Brain pericyte (primary cell): ENCODE results near the gene CNOT3.

ENCODE experiments used
- DNase-seq: peaks from one replicate; pipeline ENCODE4 v3.0.0-alpha.2; 2012; ENCODE audit warnings: low read depth, low spot score

Gene CNOT3

GRCh38 chr19:54149021-54149812 lies 11.7 kb downstream of the CNOT3 start:
- DNase-seq: no peak

GRCh38 chr19:54151362-54152035 lies 13.9 kb downstream of the CNOT3 start:
- no peak for DNase-seq

GRCh38 chr19:54152267-54152666 lies 14.7 kb downstream of the CNOT3 start:
- no peak for DNase-seq

GRCh38 chr19:54152878-54153524 lies 15.4 kb downstream of the CNOT3 start:
- no peak for DNase-seq

GRCh38 chr19:54153731-54154326 lies 16.3 kb downstream of the CNOT3 start:
- DNase-seq: no peak

- no peak for DNase-seq
Observed at GRCh38 chr19:54154603-54155345, 17.2 kb downstream of the CNOT3 start.

- DNase-seq: no peak
Observed at GRCh38 chr19:54155694-54156093, 18.1 kb downstream of the CNOT3 start.

GRCh38 chr19:54156490-54156889 lies 18.9 kb downstream of the CNOT3 start:
- no peak for DNase-seq

GRCh38 chr19:54156953-54157352 lies 19.4 kb downstream of the CNOT3 start:
- no peak for DNase-seq

- no peak for DNase-seq
Observed at GRCh38 chr19:54158812-54159351, 21.3 kb downstream of the CNOT3 start.

GRCh38 chr19:54159352-54160181 lies 22.0 kb downstream of the CNOT3 start, which contains the start of gene LENG1:
TSS of gene LENG1 (minus strand) at chr19:54159721. CDS start at chr19:54159695, 26 bp downstream.
- DNase-seq: peak; percentile 100

GRCh38 chr19:54160182-54160811 lies 22.7 kb downstream of the CNOT3 start:
- DNase-seq: no peak

- no peak for DNase-seq
Observed at GRCh38 chr19:54160854-54161253, 23.3 kb downstream of the CNOT3 start.

GRCh38 chr19:54162241-54162805 lies 24.8 kb downstream of the CNOT3 start:
- DNase-seq: no peak

- DNase-seq: no peak
Observed at GRCh38 chr19:54162884-54163283, 25.3 kb downstream of the CNOT3 start.

GRCh38 chr19:54164369-54165068 lies 27.0 kb downstream of the CNOT3 start:
- DNase-seq: no peak

- DNase-seq: no peak
Observed at GRCh38 chr19:54165222-54165621, 27.7 kb downstream of the CNOT3 start.

- DNase-seq: peak; percentile 48
Observed at GRCh38 chr19:54168174-54168917, 30.8 kb downstream of the CNOT3 start.
